Measurements from ENCODE around the gene PRDM16. TPM values are rescaled to one million over a fixed set of nuclear protein-coding genes. Genes with fewer than 3 reads are reported as not detected.
"Not testable (repeated sequence)": the region's sequence is repeated elsewhere in the genome, so short reads cannot be mapped to it uniquely, and the experiment has no call there.

PRDM16 gene
- total RNA-seq, 1 donor from 2014 or later = not detected

GRCh38 chr1:3159121-3159520 lies 90.1 kb downstream of the PRDM16 start:
- no peak for DNase-seq (ENCODE audit: low read depth)

- no peak for DNase-seq (ENCODE audit: low read depth)
These were observed 91.0 kb downstream of the PRDM16 start for GRCh38 chr1:3159996-3160395.

- no peak for DNase-seq (ENCODE audit: low read depth)
These were observed 91.7 kb downstream of the PRDM16 start for GRCh38 chr1:3160647-3161145.

GRCh38 chr1:3161176-3161840 lies 92.3 kb downstream of the PRDM16 start:
- DNase-seq (ENCODE audit: low read depth) = no peak

GRCh38 chr1:3162322-3162882 lies 93.4 kb downstream of the PRDM16 start:
- DNase-seq (ENCODE audit: low read depth) = no peak

- no peak for DNase-seq (ENCODE audit: low read depth)
These were observed 94.4 kb downstream of the PRDM16 start for GRCh38 chr1:3163356-3163755.

- no peak for DNase-seq (ENCODE audit: low read depth)
These were observed 95.7 kb downstream of the PRDM16 start for GRCh38 chr1:3164671-3165070.

GRCh38 chr1:3165189-3165588 lies 96.2 kb downstream of the PRDM16 start:
- not testable (repeated sequence) for DNase-seq (ENCODE audit: low read depth)

- DNase-seq (ENCODE audit: low read depth) = no peak
These were observed 97.4 kb downstream of the PRDM16 start for GRCh38 chr1:3166206-3166918.

- no peak for DNase-seq (ENCODE audit: low read depth)
These were observed 98.3 kb downstream of the PRDM16 start for GRCh38 chr1:3167255-3167654.

- no peak for DNase-seq (ENCODE audit: low read depth)
These were observed 99.7 kb downstream of the PRDM16 start for GRCh38 chr1:3168678-3169077.

- DNase-seq (ENCODE audit: low read depth) = no peak
These were observed 100.8 kb downstream of the PRDM16 start for GRCh38 chr1:3169665-3170356.

GRCh38 chr1:3170561-3171453 lies 101.8 kb downstream of the PRDM16 start:
- DNase-seq (ENCODE audit: low read depth) = peak; percentile 1

GRCh38 chr1:3171761-3172160 lies 102.8 kb downstream of the PRDM16 start:
- DNase-seq (ENCODE audit: low read depth) = no peak

GRCh38 chr1:3172431-3173380 lies 103.7 kb downstream of the PRDM16 start:
- no peak for DNase-seq (ENCODE audit: low read depth)

- DNase-seq (ENCODE audit: low read depth) = no peak
These were observed 104.5 kb downstream of the PRDM16 start for GRCh38 chr1:3173381-3173980.

- no peak for DNase-seq (ENCODE audit: low read depth)
These were observed 105.7 kb downstream of the PRDM16 start for GRCh38 chr1:3174487-3175247.

GRCh38 chr1:3175486-3175885 lies 106.5 kb downstream of the PRDM16 start:
- no peak for DNase-seq (ENCODE audit: low read depth)
